GM12878 (cell line): ENCODE data around the gene CLTRN. TPM values are rescaled to one million over a fixed set of nuclear protein-coding genes. Genes with fewer than 3 reads are reported as not detected.

Source experiments
- ATAC-seq: fragments of 200-7000 bp; cut with Tn5 transposase; 3 replicates; pipeline ENCODE4 v1.9.1; 2020; ENCODE audit warnings: mild to moderate bottlenecking, moderate library complexity
- BruUV-seq: library from RNA; stranded (reverse); fragments of 400-500 nt; replicated peaks from 2 replicates; lab custom pipeline; 2021; lab: Mats Ljungman, UMichigan
- CTCF ChIA-PET: fragments of 300-600 bp; sonication (Branson Sonifier 250); formaldehyde crosslinking; extraction: SDS; loops from one replicate; lab custom pipeline; 2021; ENCODE audit warnings: inconsistent platforms; lab: Yijun Ruan, JAX
- POLR2A ChIA-PET: fragments of 350-600 bp; formaldehyde crosslinking; extraction: SDS; loops from one replicate; lab custom pipeline; 2021; ENCODE audit warnings: inconsistent platforms; lab: Charles Lee
- RAD21 ChIA-PET: fragments of 300-600 bp; sonication (Branson Sonifier 250); formaldehyde crosslinking; loops from one replicate; lab custom pipeline; 2023; ENCODE audit warnings: antibody characterized with exemption; ENCODE audit not compliant: unreplicated experiment; lab: Charles Lee
- SMC1A ChIA-PET: fragments of 300-600 bp; sonication (Branson Sonifier 250); formaldehyde crosslinking; loops from one replicate; lab custom pipeline; 2023; ENCODE audit not compliant: unreplicated experiment, uncharacterized antibody; lab: Charles Lee
- DNase-seq: peaks from one replicate; pipeline ENCODE4 v3.0.0-alpha.2; 2011; ENCODE audit warnings: low read depth, low spot score
- FAIRE-seq: peaks from 3 replicates; lab custom pipeline; 2011; peaks lifted over from hg19 to GRCh38; lab: Jason Lieb, UNC
- H2AFZ ChIP-seq: 2 replicates; pipeline ENCODE4 v1.6.0; 2011; ENCODE audit warnings: low read depth, low read length, control low read depth; ENCODE audit not compliant: control insufficient read depth
- H3K27ac ChIP-seq: 2 replicates; pipeline ENCODE4 v1.5.1; 2011; ENCODE audit warnings: control low read depth; ENCODE audit not compliant: control insufficient read depth, insufficient read depth
- H3K27me3 ChIP-seq, 2 experiments: replicated peaks in 1 of 2; 2 replicates each; pipeline versions ENCODE4 v1.6.0 to v1.6.1; 2011; ENCODE audit warnings: low read length in 1 of 2; ENCODE audit not compliant: control insufficient read depth in 2 of 2, insufficient read depth in 2 of 2
- H3K36me3 ChIP-seq, 2 experiments: 2 replicates each; pipeline ENCODE4 v1.5.1; 2011; ENCODE audit warnings: low read length in 1 of 2; ENCODE audit not compliant: control insufficient read depth in 2 of 2, insufficient read depth in 2 of 2
- H3K4me1 ChIP-seq: 2 replicates; pipeline ENCODE4 v1.6.1; 2011; ENCODE audit warnings: mild to moderate bottlenecking, low read length, moderate library complexity, mixed read lengths; ENCODE audit not compliant: control insufficient read depth, insufficient read depth
- H3K4me2 ChIP-seq: 2 replicates; pipeline ENCODE4 v1.6.0; 2011; ENCODE audit warnings: control low read depth; ENCODE audit not compliant: control insufficient read depth, insufficient read depth
- H3K4me3 ChIP-seq: fragments of 200-600 bp; sonication (generic); 2 replicates; pipeline ENCODE4 v1.5.1; 2016
- H3K79me2 ChIP-seq: 2 replicates; pipeline ENCODE4 v1.6.0; 2011; ENCODE audit warnings: low read length; ENCODE audit not compliant: control insufficient read depth, insufficient read depth
- H3K9ac ChIP-seq: 2 replicates; pipeline ENCODE4 v1.8.0; 2011; ENCODE audit warnings: low read length, control low read depth, mixed read lengths; ENCODE audit not compliant: control insufficient read depth, insufficient read depth
- H3K9me3 ChIP-seq: replicated peaks from 3 replicates; pipeline ENCODE4 v1.5.1; 2011; ENCODE audit warnings: mild to moderate bottlenecking, low read length; ENCODE audit not compliant: control insufficient read depth, insufficient read depth
- H4K20me1 ChIP-seq: 2 replicates; pipeline ENCODE4 v1.6.0; 2011; ENCODE audit not compliant: control insufficient read depth, insufficient read depth
- ATF3 ChIP-seq: IDR thresholded peaks from 2 replicates; pipeline ENCODE4 v1.6.1; 2011; ENCODE audit warnings: low read depth, mild to moderate bottlenecking, low read length, moderate library complexity, borderline replicate concordance; ENCODE audit errors: extremely low read depth
- CEBPB ChIP-seq, 2 experiments: fragments of 150-350 bp in 1 of 2; IDR thresholded peaks; 2 replicates each; pipeline ENCODE4 v1.6.1; 2012 to 2014; ENCODE audit warnings: low read depth in 2 of 2, low read length in 2 of 2, borderline replicate concordance in 1 of 2, inconsistent platforms in 1 of 2
- CREB1 ChIP-seq: IDR thresholded peaks from 2 replicates; pipeline ENCODE4 v1.6.1; 2012; ENCODE audit warnings: low read depth, mild to moderate bottlenecking, inconsistent platforms
- E2F4 ChIP-seq: IDR thresholded peaks from 2 replicates; pipeline ENCODE4 v1.6.1; 2012; ENCODE audit warnings: low read depth, low read length, improper control_type of control experiment
- FOS ChIP-seq: IDR thresholded peaks from 3 replicates; pipeline ENCODE4 v1.6.1; 2011; ENCODE audit warnings: borderline replicate concordance; ENCODE audit not compliant: insufficient read length; ENCODE audit errors: extremely low read depth
- GATAD2B ChIP-seq: fragments of 450-650 bp; conservative IDR thresholded peaks from 2 replicates; pipeline ENCODE4 v1.6.1; 2017; ENCODE audit warnings: low read depth, mild to moderate bottlenecking, moderate library complexity
- IKZF2 ChIP-seq, 2 experiments: fragments of 450-650 bp; IDR thresholded peaks; 2 replicates each; pipeline ENCODE4 v1.6.1; 2017; ENCODE audit warnings: mild to moderate bottlenecking in 2 of 2, moderate library complexity in 2 of 2
- JUNB ChIP-seq: IDR thresholded peaks from 2 replicates; pipeline ENCODE4 v1.6.1; 2016; ENCODE audit warnings: antibody characterized with exemption, mild to moderate bottlenecking
- MYC ChIP-seq: IDR thresholded peaks from 2 replicates; pipeline ENCODE4 v1.6.1; 2011; ENCODE audit warnings: mild to moderate bottlenecking, low read length, moderate library complexity, inconsistent platforms; ENCODE audit not compliant: insufficient read depth, insufficient replicate concordance, insufficient read length, severe bottlenecking
- NFYA ChIP-seq: IDR thresholded peaks from 2 replicates; pipeline ENCODE4 v1.6.1; 2011; ENCODE audit warnings: low read depth, mild to moderate bottlenecking, low read length, improper control_type of control experiment, borderline replicate concordance
- NR2C2 ChIP-seq: IDR thresholded peaks from 2 replicates; pipeline ENCODE4 v1.6.1; 2011; ENCODE audit warnings: borderline replicate concordance, low read depth; ENCODE audit not compliant: control insufficient read depth, insufficient read length
- RAD21 ChIP-seq: IDR thresholded peaks from 2 replicates; pipeline ENCODE4 v1.6.1; 2011; ENCODE audit warnings: mild to moderate bottlenecking, low read depth, low read length, moderate library complexity; ENCODE audit not compliant: insufficient read depth
- SIX5 ChIP-seq: IDR thresholded peaks from 2 replicates; pipeline ENCODE4 v1.6.1; 2011; ENCODE audit warnings: mild to moderate bottlenecking, low read depth, low read length, moderate library complexity; ENCODE audit not compliant: severe bottlenecking
- TBL1XR1 ChIP-seq: IDR thresholded peaks from 2 replicates; pipeline ENCODE4 v1.6.1; 2012; ENCODE audit warnings: low read depth, low read length, improper control_type of control experiment
- TCF12 ChIP-seq: IDR thresholded peaks from 2 replicates; pipeline ENCODE4 v1.6.1; 2011; ENCODE audit warnings: low read depth, mild to moderate bottlenecking, low read length
- WRNIP1 ChIP-seq: IDR thresholded peaks from 2 replicates; pipeline ENCODE4 v1.6.1; 2011; ENCODE audit warnings: low read depth, low read length, improper control_type of control experiment, borderline replicate concordance
- ZZZ3 ChIP-seq: IDR thresholded peaks from 2 replicates; pipeline ENCODE4 v1.6.1; 2011; ENCODE audit warnings: low read depth; ENCODE audit not compliant: control insufficient read depth, insufficient read length
- WGBS: methylation state at CpG from one replicate; pipeline ENCODE4 v1.1.6; 2016; ENCODE audit warnings: low lambda C conversion rate; ENCODE audit not compliant: insufficient replicate concordance, insufficient coverage; ENCODE audit errors: missing lambda C conversion rate; 5-methylcytosine and 5-hydroxymethylcytosine counted together
- in situ Hi-C: fragments of 300-500 bp; cut with MboI; formaldehyde crosslinking; loops from 9 replicates; pipeline ENCODE4 v1.14.3; 2018; ENCODE audit warnings: mixed read lengths
- intact Hi-C: fragments of 100-400 bp; cut with micrococcal nuclease; formaldehyde crosslinking; loops from one replicate; pipeline ENCODE4 v1.14.2; 2022; ENCODE audit not compliant: unreplicated experiment
- polyA plus RNA-seq, 11 experiments: library from polyadenylated mRNA; depleted of rRNA in 4 of 11; unstranded in 6 of 11; stranded (reverse) in 5 of 11; fragments of >200 nt; fragmentation: Nextera tagmentation in 4 of 11; fragmentation: Illumina TruSeq in 1 of 11; extraction: Ambion mirVana in 4 of 11; extraction: Trizol in 1 of 11; gene quantifications; 1 replicate in 1 of 11; 2 replicates in 10 of 11; pipeline versions ENCODE4 v1.2.1 to v1.2.3, GENCODE V29; 2011 to 2016; ENCODE audit warnings: inconsistent platforms in 2 of 11, missing spikeins in 2 of 11, low read depth in 1 of 11
- total RNA-seq, 4 experiments: library from RNA; depleted of rRNA in 3 of 4; stranded (reverse); fragments of >200 nt in 3 of 4; fragmentation: Illumina TruSeq in 1 of 4; extraction: Trizol in 1 of 4; gene quantifications; 2 replicates each; pipeline versions ENCODE4 v1.2.1 to v1.2.3, GENCODE V29; 2013 to 2021
- TF ChIP-seq, protein P1 (sequence below): IDR thresholded peaks from 2 replicates; pipeline ENCODE4 v1.6.1; 2011; ENCODE audit warnings: mild to moderate bottlenecking, low read depth, low read length, moderate library complexity; ENCODE audit not compliant: insufficient replicate concordance

The CLTRN gene
- total and polyA plus RNA-seq, 10 of the 15 experiments (the other 5 are each of a cell fraction or from before 2014, with no cell fraction given) = 0.13 to 0.75 (median 0.27) TPM; not detected in 1

DNA sequence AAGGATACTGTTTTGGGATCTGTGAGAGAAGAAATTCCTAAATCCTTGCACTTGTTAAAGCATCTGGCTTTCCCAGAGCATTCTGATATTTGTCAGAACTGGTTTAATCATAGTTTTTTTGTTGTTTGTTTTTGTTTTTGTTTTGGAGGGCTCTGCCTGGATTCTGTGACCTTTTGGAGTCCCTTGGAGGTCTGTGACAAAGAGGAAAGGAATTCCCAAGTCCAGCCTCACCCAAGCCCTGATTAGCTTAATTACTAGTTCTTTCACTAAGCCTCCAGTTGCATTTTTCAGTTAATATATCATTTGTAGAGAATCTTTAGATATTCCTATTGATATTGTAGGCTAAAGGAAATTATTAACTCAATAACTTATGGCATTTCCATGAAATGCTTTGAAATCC, 64.6 kb downstream of the CLTRN start (continued):
- no peak for TF ChIP-seq WRNIP1
- TF ChIP-seq FOS = no peak
- TF ChIP-seq, protein P1, sequence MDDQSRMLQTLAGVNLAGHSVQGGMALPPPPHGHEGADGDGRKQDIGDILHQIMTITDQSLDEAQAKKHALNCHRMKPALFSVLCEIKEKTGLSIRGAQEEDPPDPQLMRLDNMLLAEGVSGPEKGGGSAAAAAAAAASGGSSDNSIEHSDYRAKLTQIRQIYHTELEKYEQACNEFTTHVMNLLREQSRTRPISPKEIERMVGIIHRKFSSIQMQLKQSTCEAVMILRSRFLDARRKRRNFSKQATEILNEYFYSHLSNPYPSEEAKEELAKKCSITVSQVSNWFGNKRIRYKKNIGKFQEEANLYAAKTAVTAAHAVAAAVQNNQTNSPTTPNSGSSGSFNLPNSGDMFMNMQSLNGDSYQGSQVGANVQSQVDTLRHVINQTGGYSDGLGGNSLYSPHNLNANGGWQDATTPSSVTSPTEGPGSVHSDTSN = no peak
- no peak for TF ChIP-seq IKZF2 (IDR thresholded peaks at IDR 0.05)
- no peak for TF ChIP-seq CEBPB (IDR thresholded peaks at IDR 0.05; ENCODE audit: borderline replicate concordance in 1 of 2, low read depth in 2 of 2, low read length in 2 of 2)

GRCh38 chrX:15599461-15599860, 65.1 kb downstream of the CLTRN start:
- POLR2A ChIA-PET = no interaction called here
- CTCF ChIA-PET = no interaction called here
- 7% methylated on average over 4 of the region's 4 CpGs for WGBS

More at GRCh38 chrX:15599461-15599860, 65.1 kb downstream of the CLTRN start:
- no TSS peak for BruUV-seq
- no peaks in the 10 kb centered on the region for H3K9me3 ChIP-seq
- no peak for DNase-seq
- no peaks in the 10 kb centered on the region for H3K36me3 ChIP-seq
- RAD21 ChIA-PET = no interaction called here
- intact Hi-C loops (no loop called here), in situ Hi-C loops (no loop called here)
- H3K27ac ChIP-seq = no peak overlapping the region
- no peaks in the 10 kb centered on the region; a peak in 2 of 4 replicates for H3K27me3 ChIP-seq
- SMC1A ChIA-PET = no interaction called here
- no peak overlapping the region for H3K4me2 ChIP-seq
- no peak for ATAC-seq
- TF ChIP-seq IKZF2 (IDR thresholded peaks at IDR 0.05) = no peak
- no peak for TF ChIP-seq E2F4
- no peak for TF ChIP-seq CREB1
- no peak for TF ChIP-seq RAD21
- TF ChIP-seq, protein P1 = no peak
- no peak for TF ChIP-seq ATF3
- no peak for TF ChIP-seq MYC
- no peak for TF ChIP-seq SIX5
- no peak for TF ChIP-seq JUNB
- TF ChIP-seq NFYA = no peak
- no peak for TF ChIP-seq GATAD2B
- TF ChIP-seq ZZZ3 = no peak
- no peak for TF ChIP-seq NR2C2
- no peak for TF ChIP-seq TCF12
- no peak for TF ChIP-seq TBL1XR1
- no peaks in the 10 kb centered on the region for H3K4me1 ChIP-seq
- H4K20me1 ChIP-seq = no peaks in the 10 kb centered on the region
- H3K9ac ChIP-seq = no peak overlapping the region
- no peak overlapping the region for H3K4me3 ChIP-seq
- H2AFZ ChIP-seq = no peak overlapping the region
- FAIRE-seq = no peak
- no peaks in the 10 kb centered on the region for H3K79me2 ChIP-seq
